HL-60 (cell line): ENCODE results near the gene GPD1.

Source experiments
- CTCF ChIP-seq: IDR thresholded peaks from one replicate; pipeline ENCODE4 v1.5.1; 2011; ENCODE audit warnings: low read length, control low read depth, inconsistent platforms; ENCODE audit not compliant: insufficient read depth
- POLR2AphosphoS5 ChIP-seq: IDR thresholded peaks from 2 replicates; pipeline ENCODE4 v1.6.1; 2012; ENCODE audit warnings: low read depth
- REST ChIP-seq: IDR thresholded peaks from 2 replicates; pipeline ENCODE4 v1.6.1; 2012; ENCODE audit warnings: low read depth; ENCODE audit not compliant: insufficient replicate concordance

- TF ChIP-seq CTCF (no peak), POLR2AphosphoS5 (no peak; the same call in 1 of the 2 replicates), REST (no peak)
These were observed 44.2 kb upstream of the GPD1 start for GRCh38 chr12:50059440-50060119.
